ENCODE results near the gene C1orf159. TPM values are rescaled to one million over a fixed set of nuclear protein-coding genes. Genes with fewer than 3 reads are reported as not detected.

The C1orf159 gene
- total and polyA plus RNA-seq, 9 of the 15 experiments (the other 6 are each of a cell fraction or from before 2014, with no cell fraction given), result 0.28 to 54.9 (median 10.6) TPM

- TF ChIP-seq HMG20B (CRISPR knock-in tag; IDR thresholded peaks at IDR 0.05) (no peak), GATAD2A (IDR thresholded peaks at IDR 0.05) (peak; percentile 69; the same call in 1 of the 2 replicates), RBM34 (IDR thresholded peaks at IDR 0.05; ENCODE audit: borderline replicate concordance, insufficient read depth, low read length) (no peak), GATA2 (CRISPR knock-in tag; IDR thresholded peaks at IDR 0.05) (no peak), SMARCC2 (IDR thresholded peaks at IDR 0.05; ENCODE audit: low read depth) (peak; percentile 76), ZNF717 (CRISPR knock-in tag; IDR thresholded peaks at IDR 0.05) (no peak), MEF2D (tag; conservative IDR thresholded peaks at IDR 0.05; ENCODE audit: low read depth) (no peak), JUND (IDR thresholded peaks at IDR 0.05; ENCODE audit: borderline replicate concordance, low read depth, low read length) (peak; percentile 98), JUND (tag; IDR thresholded peaks at IDR 0.05; ENCODE audit: borderline replicate concordance, low read depth, low read length) (peak; percentile 94; the same call in 2 of the 3 replicates), TFE3 (CRISPR knock-in tag; IDR thresholded peaks at IDR 0.05) (no peak), ZNF311 (CRISPR knock-in tag; IDR thresholded peaks at IDR 0.05) (no peak)
- TF ChIP-seq, protein P1, sequence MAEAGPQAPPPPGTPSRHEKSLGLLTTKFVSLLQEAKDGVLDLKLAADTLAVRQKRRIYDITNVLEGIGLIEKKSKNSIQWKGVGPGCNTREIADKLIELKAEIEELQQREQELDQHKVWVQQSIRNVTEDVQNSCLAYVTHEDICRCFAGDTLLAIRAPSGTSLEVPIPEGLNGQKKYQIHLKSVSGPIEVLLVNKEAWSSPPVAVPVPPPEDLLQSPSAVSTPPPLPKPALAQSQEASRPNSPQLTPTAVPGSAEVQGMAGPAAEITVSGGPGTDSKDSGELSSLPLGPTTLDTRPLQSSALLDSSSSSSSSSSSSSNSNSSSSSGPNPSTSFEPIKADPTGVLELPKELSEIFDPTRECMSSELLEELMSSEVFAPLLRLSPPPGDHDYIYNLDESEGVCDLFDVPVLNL (CRISPR knock-in tag; IDR thresholded peaks at IDR 0.05; ENCODE audit: low read depth), result 0 out of 2 replicates have a peak, but pooled peaks have one; percentile 13
- TF ChIP-seq, protein P2, sequence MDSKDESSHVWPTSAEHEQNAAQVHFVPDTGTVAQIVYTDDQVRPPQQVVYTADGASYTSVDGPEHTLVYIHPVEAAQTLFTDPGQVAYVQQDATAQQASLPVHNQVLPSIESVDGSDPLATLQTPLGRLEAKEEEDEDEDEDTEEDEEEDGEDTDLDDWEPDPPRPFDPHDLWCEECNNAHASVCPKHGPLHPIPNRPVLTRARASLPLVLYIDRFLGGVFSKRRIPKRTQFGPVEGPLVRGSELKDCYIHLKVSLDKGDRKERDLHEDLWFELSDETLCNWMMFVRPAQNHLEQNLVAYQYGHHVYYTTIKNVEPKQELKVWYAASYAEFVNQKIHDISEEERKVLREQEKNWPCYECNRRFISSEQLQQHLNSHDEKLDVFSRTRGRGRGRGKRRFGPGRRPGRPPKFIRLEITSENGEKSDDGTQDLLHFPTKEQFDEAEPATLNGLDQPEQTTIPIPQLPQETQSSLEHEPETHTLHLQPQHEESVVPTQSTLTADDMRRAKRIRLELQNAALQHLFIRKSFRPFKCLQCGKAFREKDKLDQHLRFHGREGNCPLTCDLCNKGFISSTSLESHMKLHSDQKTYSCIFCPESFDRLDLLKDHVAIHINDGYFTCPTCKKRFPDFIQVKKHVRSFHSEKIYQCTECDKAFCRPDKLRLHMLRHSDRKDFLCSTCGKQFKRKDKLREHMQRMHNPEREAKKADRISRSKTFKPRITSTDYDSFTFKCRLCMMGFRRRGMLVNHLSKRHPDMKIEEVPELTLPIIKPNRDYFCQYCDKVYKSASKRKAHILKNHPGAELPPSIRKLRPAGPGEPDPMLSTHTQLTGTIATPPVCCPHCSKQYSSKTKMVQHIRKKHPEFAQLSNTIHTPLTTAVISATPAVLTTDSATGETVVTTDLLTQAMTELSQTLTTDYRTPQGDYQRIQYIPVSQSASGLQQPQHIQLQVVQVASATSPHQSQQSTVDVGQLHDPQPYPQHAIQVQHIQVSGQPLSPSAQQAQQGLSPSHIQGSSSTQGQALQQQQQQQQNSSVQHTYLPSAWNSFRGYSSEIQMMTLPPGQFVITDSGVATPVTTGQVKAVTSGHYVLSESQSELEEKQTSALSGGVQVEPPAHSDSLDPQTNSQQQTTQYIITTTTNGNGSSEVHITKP (IDR thresholded peaks at IDR 0.05; ENCODE audit: partially characterized antibody), result peak; percentile 96
- TF ChIP-seq, protein P3, sequence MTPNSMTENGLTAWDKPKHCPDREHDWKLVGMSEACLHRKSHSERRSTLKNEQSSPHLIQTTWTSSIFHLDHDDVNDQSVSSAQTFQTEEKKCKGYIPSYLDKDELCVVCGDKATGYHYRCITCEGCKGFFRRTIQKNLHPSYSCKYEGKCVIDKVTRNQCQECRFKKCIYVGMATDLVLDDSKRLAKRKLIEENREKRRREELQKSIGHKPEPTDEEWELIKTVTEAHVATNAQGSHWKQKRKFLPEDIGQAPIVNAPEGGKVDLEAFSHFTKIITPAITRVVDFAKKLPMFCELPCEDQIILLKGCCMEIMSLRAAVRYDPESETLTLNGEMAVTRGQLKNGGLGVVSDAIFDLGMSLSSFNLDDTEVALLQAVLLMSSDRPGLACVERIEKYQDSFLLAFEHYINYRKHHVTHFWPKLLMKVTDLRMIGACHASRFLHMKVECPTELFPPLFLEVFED (CRISPR knock-in tag; conservative IDR thresholded peaks at IDR 0.05), result no peak
- TF ChIP-seq, protein P4, sequence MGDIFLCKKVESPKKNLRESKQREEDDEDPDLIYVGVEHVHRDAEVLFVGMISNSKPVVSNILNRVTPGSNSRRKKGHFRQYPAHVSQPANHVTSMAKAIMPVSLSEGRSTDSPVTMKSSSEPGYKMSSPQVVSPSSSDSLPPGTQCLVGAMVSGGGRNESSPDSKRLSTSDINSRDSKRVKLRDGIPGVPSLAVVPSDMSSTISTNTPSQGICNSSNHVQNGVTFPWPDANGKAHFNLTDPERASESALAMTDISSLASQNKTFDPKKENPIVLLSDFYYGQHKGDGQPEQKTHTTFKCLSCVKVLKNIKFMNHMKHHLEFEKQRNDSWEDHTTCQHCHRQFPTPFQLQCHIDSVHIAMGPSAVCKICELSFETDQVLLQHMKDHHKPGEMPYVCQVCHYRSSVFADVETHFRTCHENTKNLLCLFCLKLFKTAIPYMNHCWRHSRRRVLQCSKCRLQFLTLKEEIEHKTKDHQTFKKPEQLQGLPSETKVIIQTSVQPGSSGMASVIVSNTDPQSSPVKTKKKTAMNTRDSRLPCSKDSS (IDR thresholded peaks at IDR 0.05; ENCODE audit: low read depth, partially characterized antibody), result no peak
These were observed 51.7 kb downstream of the C1orf159 start (continued) for GRCh38 chr1:1063945-1064831.
